GM21786 (cell line): ENCODE measurements around the gene TGFBR3.

ENCODE experiments used
- ATAC-seq: cut with Tn5 transposase; IDR thresholded peaks from one replicate; pipeline ENCODE4 v1.9.1; 2021; ENCODE audit not compliant: unreplicated experiment

The TGFBR3 gene

GRCh38 chr1:91660708-91661107 lies 225.2 kb downstream of the TGFBR3 start:
- no peak for ATAC-seq

GRCh38 chr1:91655912-91656449 lies 230.0 kb downstream of the TGFBR3 start:
- no peak for ATAC-seq

- ATAC-seq, result peak; percentile 59
These were observed 232.8 kb downstream of the TGFBR3 start for GRCh38 chr1:91653183-91653582.

GRCh38 chr1:91651661-91652071 lies 234.3 kb downstream of the TGFBR3 start:
- ATAC-seq, result no peak

GRCh38 chr1:91651243-91651642 lies 234.7 kb downstream of the TGFBR3 start:
- no peak for ATAC-seq

GRCh38 chr1:91650764-91651163 lies 235.2 kb downstream of the TGFBR3 start:
- no peak for ATAC-seq

GRCh38 chr1:91647061-91647460 lies 238.9 kb downstream of the TGFBR3 start:
- no peak for ATAC-seq

- ATAC-seq, result no peak
These were observed 240.9 kb downstream of the TGFBR3 start for GRCh38 chr1:91645031-91645430.

- ATAC-seq, result no peak
These were observed 242.5 kb downstream of the TGFBR3 start for GRCh38 chr1:91643431-91643830.

- no peak for ATAC-seq
These were observed 244.9 kb downstream of the TGFBR3 start for GRCh38 chr1:91640877-91641526.

GRCh38 chr1:91637539-91637994 lies 248.4 kb downstream of the TGFBR3 start:
- no peak for ATAC-seq

- ATAC-seq, result no peak
These were observed 250.2 kb downstream of the TGFBR3 start for GRCh38 chr1:91635763-91636162.

- no peak for ATAC-seq
These were observed 252.5 kb downstream of the TGFBR3 start for GRCh38 chr1:91633438-91633837.

- no peak for ATAC-seq
These were observed 254.1 kb downstream of the TGFBR3 start for GRCh38 chr1:91631718-91632330.

- ATAC-seq, result no peak
These were observed 255.1 kb downstream of the TGFBR3 start for GRCh38 chr1:91630803-91631202.
